Spleen (tissue), 11 donors: ENCODE measurements around the gene ZNF862. TPM values are rescaled to one million over a fixed set of nuclear protein-coding genes. Genes with fewer than 3 reads are reported as not detected.

Experiments
- DNase-seq: peaks from one replicate; pipeline ENCODE4 v3.0.0-alpha.2; 2020
- H3K27ac ChIP-seq, 8 donors: fragments of 200-600 bp; sonication (generic) in 7 of 8; 1 replicate in 4 of 8; 2 replicates in 4 of 8; pipeline versions ENCODE4 v1.5.0 to v1.8.0; 2016 to 2021; ENCODE audit warnings: inconsistent platforms in 4 of 8, mild to moderate bottlenecking in 4 of 8, moderate library complexity in 1 of 8
- H3K27me3 ChIP-seq, 7 donors: fragments of 200-600 bp; sonication (generic) in 6 of 7; replicated peaks in 1 of 7; 1 replicate in 4 of 7; 2 replicates in 3 of 7; pipeline versions ENCODE4 v1.5.0 to v1.8.0; 2016 to 2021; ENCODE audit warnings: inconsistent platforms in 3 of 7, mild to moderate bottlenecking in 1 of 7
- H3K36me3 ChIP-seq, 6 donors: fragments of 200-600 bp; sonication (generic) in 5 of 6; 1 replicate in 4 of 6; 2 replicates in 2 of 6; pipeline versions ENCODE4 v1.5.0 to v1.8.0; 2016 to 2021; ENCODE audit warnings: inconsistent platforms in 2 of 6
- H3K4me1 ChIP-seq, 6 donors: fragments of 200-600 bp; sonication (generic) in 5 of 6; 1 replicate in 3 of 6; 2 replicates in 3 of 6; pipeline versions ENCODE4 v1.5.0 to v1.8.0; 2016 to 2021; ENCODE audit warnings: inconsistent platforms in 3 of 6
- H3K4me3 ChIP-seq, 8 donors: fragments of 200-600 bp; sonication (generic) in 7 of 8; 1 replicate in 4 of 8; 2 replicates in 4 of 8; pipeline versions ENCODE4 v1.5.0 to v1.8.0; 2016 to 2021; ENCODE audit warnings: inconsistent platforms in 4 of 8, mild to moderate bottlenecking in 4 of 8, moderate library complexity in 2 of 8
- H3K9me3 ChIP-seq, 8 donors: fragments of 200-600 bp; sonication (generic) in 7 of 8; 1 replicate in 4 of 8; 2 replicates in 4 of 8; pipeline versions ENCODE4 v1.5.0 to v1.8.0; 2016 to 2021; ENCODE audit warnings: inconsistent platforms in 4 of 8
- POLR2A ChIP-seq, 3 donors: fragments of 450-650 bp; IDR thresholded peaks; one replicate each; pipeline ENCODE4 v1.5.1; 2017; ENCODE audit warnings: antibody characterized with exemption in 3 of 3, mild to moderate bottlenecking in 1 of 3
- POLR2AphosphoS5 ChIP-seq, 3 donors: sonication (generic); formaldehyde crosslinking; IDR thresholded peaks; one replicate each; pipeline ENCODE4 v1.5.1; 2017; ENCODE audit warnings: antibody characterized with exemption in 3 of 3
- WGBS, 5 donors: extraction: QIAGEN DNeasy Blood & Tissue Kit in 3 of 5; methylation state at CpG; one replicate each; pipeline versions ENCODE4 v1.1.5 to v1.1.7; 2013 to 2018; 5-methylcytosine and 5-hydroxymethylcytosine counted together
- intact Hi-C: fragments of 100-400 bp; cut with DNase I; formaldehyde crosslinking; loops from one replicate; pipeline ENCODE4 v1.15.0; 2023; ENCODE audit warnings: low total_unique reads
- polyA plus RNA-seq, 3 donors: library from polyadenylated mRNA; stranded (reverse); fragments of 200-250 nt; gene quantifications; one replicate each; pipeline ENCODE4 v1.2.1, GENCODE V29; 2013
- total RNA-seq, 7 donors: library from RNA; depleted of rRNA in 3 of 7; stranded (reverse); fragments of >200 nt in 3 of 7; fragmentation: NEBNext Ultra II Directional in 4 of 7; extraction: Animal tissue kit (Norgen Biotek cat#: 25700) in 4 of 7; gene quantifications; one replicate each; pipeline versions ENCODE4 v1.1.0 to v1.2.1, GENCODE V29; 2016 to 2021
- TF ChIP-seq, protein P1 (sequence below), 11 experiments: fragments of 200-600 bp in 7 of 11; fragments of 450-650 bp in 4 of 11; sonication (generic) in 4 of 11; IDR thresholded peaks in 8 of 11; conservative IDR thresholded peaks in 3 of 11; 1 replicate in 7 of 11; 2 replicates in 4 of 11; pipeline versions ENCODE4 v1.4.0 to v1.8.0; 2016 to 2021; ENCODE audit warnings: antibody characterized with exemption in 11 of 11, inconsistent platforms in 4 of 11, mild to moderate bottlenecking in 1 of 11
- donor health status: healthy with polysubstance abuse.
- donor health status: DM: no; HTN: no; CAD: no; lungs with moderate emphysema.
- donor health status: DM: no; HTN: no; CAD: no.
- donor health status: Bipolar disorder and iron deficiency.
- donor health status: healthy.
- donor health status: DM: no; HTN: no; CAD: no.
- donor health status: DM: yes; HTN: yes; CAD: no.

ZNF862 gene
- total and polyA plus RNA-seq, 10 donors = 4.4 to 39.8 (median 25.4) TPM

GRCh38 chr7:149872419-149873073, 34.4 kb downstream of the ZNF862 start:
- WGBS, 5 donors = 28 to 33% (median 31%) methylated on average over 13 of the region's 13 CpGs
- peaks cover 34 to 86% (median 68%) of the 10 kb centered on the region in 6 donors for H3K4me1 ChIP-seq
- H3K9me3 ChIP-seq = no peaks in the 10 kb centered on the region
- DNase-seq = no peak
- H3K27me3 ChIP-seq = peaks cover 0 to 15% (median 0%) of the 10 kb centered on the region in 7 donors
- TF ChIP-seq POLR2A (IDR thresholded peaks at IDR 0.05) = no peak
- TF ChIP-seq, protein P1, sequence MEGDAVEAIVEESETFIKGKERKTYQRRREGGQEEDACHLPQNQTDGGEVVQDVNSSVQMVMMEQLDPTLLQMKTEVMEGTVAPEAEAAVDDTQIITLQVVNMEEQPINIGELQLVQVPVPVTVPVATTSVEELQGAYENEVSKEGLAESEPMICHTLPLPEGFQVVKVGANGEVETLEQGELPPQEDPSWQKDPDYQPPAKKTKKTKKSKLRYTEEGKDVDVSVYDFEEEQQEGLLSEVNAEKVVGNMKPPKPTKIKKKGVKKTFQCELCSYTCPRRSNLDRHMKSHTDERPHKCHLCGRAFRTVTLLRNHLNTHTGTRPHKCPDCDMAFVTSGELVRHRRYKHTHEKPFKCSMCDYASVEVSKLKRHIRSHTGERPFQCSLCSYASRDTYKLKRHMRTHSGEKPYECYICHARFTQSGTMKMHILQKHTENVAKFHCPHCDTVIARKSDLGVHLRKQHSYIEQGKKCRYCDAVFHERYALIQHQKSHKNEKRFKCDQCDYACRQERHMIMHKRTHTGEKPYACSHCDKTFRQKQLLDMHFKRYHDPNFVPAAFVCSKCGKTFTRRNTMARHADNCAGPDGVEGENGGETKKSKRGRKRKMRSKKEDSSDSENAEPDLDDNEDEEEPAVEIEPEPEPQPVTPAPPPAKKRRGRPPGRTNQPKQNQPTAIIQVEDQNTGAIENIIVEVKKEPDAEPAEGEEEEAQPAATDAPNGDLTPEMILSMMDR (IDR thresholded peaks at IDR 0.05 in 8 of 11, conservative IDR thresholded peaks at IDR 0.05 in 3 of 11) = peak in 3 of 11 experiments; percentile 15 to 23 (median 15)
- peak in 2 of 3 donors; percentile 56 to 69 for TF ChIP-seq POLR2AphosphoS5 (IDR thresholded peaks at IDR 0.05)
- peak overlapping the region; percentile 53 to 90 (median 87) for H3K27ac ChIP-seq
- intact Hi-C loops = no loop called here
- peak overlapping the region; percentile 61 to 94 (median 84) for H3K4me3 ChIP-seq
- H3K36me3 ChIP-seq = peaks cover 0 to 24% (median 0%) of the 10 kb centered on the region in 6 donors

DNA sequence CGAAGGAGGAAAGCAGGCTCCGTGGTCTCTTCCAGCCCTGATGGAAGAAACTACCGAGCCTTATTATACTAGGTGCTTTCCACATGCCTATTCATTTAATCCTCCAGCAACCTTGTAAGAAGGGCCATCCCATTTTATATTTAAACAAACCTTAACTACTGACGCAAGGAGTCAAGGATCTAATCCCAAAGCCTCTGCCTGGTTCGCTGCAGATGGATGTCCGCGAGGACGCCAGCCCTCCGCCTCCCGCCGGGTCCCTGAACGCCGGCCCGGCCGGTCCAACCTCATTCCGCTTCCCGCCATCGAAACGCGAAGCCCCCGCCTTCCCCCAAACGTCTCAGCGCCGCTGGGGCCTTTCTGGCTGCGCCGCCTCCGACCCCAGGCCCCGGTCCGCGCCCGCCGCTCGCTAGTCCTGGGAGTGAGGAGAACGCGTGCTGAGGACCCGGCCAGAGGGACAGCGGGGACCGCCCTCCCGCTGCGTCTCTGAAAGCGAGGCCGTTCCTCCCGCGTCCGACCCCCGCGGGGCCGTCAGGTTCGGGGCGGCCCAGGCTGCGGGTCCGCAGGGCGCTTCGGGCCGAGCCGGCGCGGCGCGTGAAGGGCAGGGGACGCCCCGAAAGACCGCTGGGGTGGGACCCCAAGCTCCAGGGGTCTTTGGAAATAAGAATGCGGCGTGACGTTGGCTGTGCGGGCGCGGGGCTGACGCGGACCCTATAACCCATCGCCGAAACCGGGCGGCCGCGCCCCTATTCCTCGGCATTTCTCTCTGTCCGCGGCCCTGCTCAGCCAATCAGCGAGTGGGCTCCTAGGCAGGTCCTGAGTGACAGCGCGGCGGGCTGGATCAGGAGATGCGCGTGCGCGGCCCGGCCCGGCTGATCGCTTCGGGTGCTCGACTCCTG, 35.1 kb downstream of the ZNF862 start, which contains the start of gene ATP6V0E2:
Gene ATP6V0E2 (plus strand): TSS at position 896 of the 896 bp plus-strand sequence. CDS start 97 bp downstream, outside the sequence.
- Histone ChIP-seq H3K27me3 (peaks cover 0 to 15% (median 0%) of the 10 kb centered on the region in 7 donors), H3K4me3 (peak within 1 kb of the TSS; percentile 61 to 94 (median 84)), H3K27ac (peak within 1 kb of the TSS; percentile 53 to 90 (median 87)), H3K4me1 (peaks cover 30 to 78% (median 60%) of the 10 kb centered on the region in 6 donors), H3K9me3 (no peaks in the 10 kb centered on the region), H3K36me3 (peaks cover 0 to 31% (median 0%) of the 10 kb centered on the region in 6 donors)
- intact Hi-C loops = no loop called here
- TF ChIP-seq, protein P1 (IDR thresholded peaks at IDR 0.05 in 8 of 11, conservative IDR thresholded peaks at IDR 0.05 in 3 of 11) = peak in 1 of 11 experiments; percentile 1
- TF ChIP-seq POLR2AphosphoS5 (IDR thresholded peaks at IDR 0.05) (no peak), POLR2A (IDR thresholded peaks at IDR 0.05) (no peak)
- 1% methylated on average over 14 to 93 of the region's 93 CpGs for WGBS, 5 donors
- DNase-seq = peak; percentile 98

DNA sequence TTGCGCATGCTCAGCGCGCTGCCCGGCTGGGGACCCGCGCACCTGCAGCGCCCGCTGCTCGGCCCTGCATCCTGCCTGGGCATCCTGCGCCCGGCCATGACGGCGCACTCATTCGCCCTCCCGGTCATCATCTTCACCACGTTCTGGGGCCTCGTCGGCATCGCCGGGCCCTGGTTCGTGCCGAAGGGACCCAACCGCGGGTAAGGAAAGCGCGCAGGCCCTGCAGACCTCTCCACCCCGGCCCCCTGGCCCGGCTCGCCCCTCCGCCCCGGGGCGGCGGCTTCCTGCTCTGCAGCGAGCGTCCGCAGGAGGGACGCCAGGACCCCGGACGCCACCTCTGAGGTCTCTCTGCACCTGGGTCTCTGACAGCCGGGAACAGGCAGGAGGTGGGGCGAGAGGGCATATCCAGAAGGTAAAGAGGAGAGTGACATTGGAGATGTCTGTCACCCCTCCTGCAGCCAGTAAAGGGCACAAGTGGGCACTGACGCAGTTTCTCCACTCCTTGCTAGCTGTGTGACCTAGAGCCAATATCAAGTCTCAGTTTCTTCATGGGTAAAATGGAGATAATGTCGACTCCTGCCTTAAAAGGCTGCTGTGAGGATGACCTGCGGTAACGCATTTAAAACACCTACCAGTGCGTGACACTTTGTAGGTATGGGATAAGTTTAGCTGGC, 35.9 kb downstream of the ZNF862 start:
- Histone ChIP-seq H3K27ac (peak overlapping the region in 7 of 8 donors; percentile 86 to 90 (median 87)), H3K4me1 (peaks cover 30 to 71% (median 52%) of the 10 kb centered on the region in 6 donors), H3K9me3 (no peaks in the 10 kb centered on the region), H3K4me3 (peak overlapping the region; percentile 61 to 94 (median 84)), H3K36me3 (peaks cover 0 to 39% (median 3%) of the 10 kb centered on the region in 6 donors), H3K27me3 (peaks cover 0 to 15% (median 0%) of the 10 kb centered on the region in 7 donors)
- TF ChIP-seq POLR2A (IDR thresholded peaks at IDR 0.05) (peak in 1 of 3 donors; percentile 1), POLR2AphosphoS5 (IDR thresholded peaks at IDR 0.05) (peak; percentile 88 to 90 (median 90))
- TF ChIP-seq, protein P1 (IDR thresholded peaks at IDR 0.05 in 8 of 11, conservative IDR thresholded peaks at IDR 0.05 in 3 of 11) = peak in 1 of 11 experiments; percentile 6
- intact Hi-C loops = no loop called here
- DNase-seq = no peak
- 6 to 9% (median 8%) methylated on average over 31 to 46 of the region's 46 CpGs for WGBS, 5 donors
